ENCODE measurements around the gene CAV2.

CAV2 gene

GRCh38 chr7:116549370-116549769 lies 49.8 kb downstream of the CAV2 start:
- H3K4me3 ChIP-seq (ENCODE audit: low read length), result no peak overlapping the region
- peaks cover 95% of the 10 kb centered on the region for H3K36me3 ChIP-seq (ENCODE audit: insufficient read depth, low read length)
- H3K27me3 ChIP-seq (ENCODE audit: control insufficient read depth, insufficient read depth, low read length), result no peaks in the 10 kb centered on the region
- H3K9ac ChIP-seq (ENCODE audit: low read depth, low read length), result no peak overlapping the region
- H3K4me1 ChIP-seq (ENCODE audit: control insufficient read depth, insufficient read depth, low read length), result peaks cover 81% of the 10 kb centered on the region
- H3K4me2 ChIP-seq (ENCODE audit: low read length), result no peak overlapping the region
- no peaks in the 10 kb centered on the region for H3K9me3 ChIP-seq (replicated peaks; ENCODE audit: low read length)

- no peak overlapping the region for H3K4me2 ChIP-seq (ENCODE audit: low read length)
- H3K9ac ChIP-seq (ENCODE audit: low read depth, low read length), result no peak overlapping the region
- no peak overlapping the region for H3K4me3 ChIP-seq (ENCODE audit: low read length)
- H3K4me1 ChIP-seq (ENCODE audit: control insufficient read depth, insufficient read depth, low read length), result peaks cover 76% of the 10 kb centered on the region
- no peaks in the 10 kb centered on the region for H3K9me3 ChIP-seq (replicated peaks; ENCODE audit: low read length)
- H3K27me3 ChIP-seq (ENCODE audit: control insufficient read depth, insufficient read depth, low read length), result no peaks in the 10 kb centered on the region
- H3K36me3 ChIP-seq (ENCODE audit: insufficient read depth, low read length), result peaks cover 93% of the 10 kb centered on the region
Observed at GRCh38 chr7:116551692-116552091, 52.2 kb downstream of the CAV2 start.

- H3K27me3 ChIP-seq (ENCODE audit: control insufficient read depth, insufficient read depth, low read length), result no peaks in the 10 kb centered on the region
- no peak overlapping the region for H3K4me2 ChIP-seq (ENCODE audit: low read length)
- peaks cover 75% of the 10 kb centered on the region for H3K4me1 ChIP-seq (ENCODE audit: control insufficient read depth, insufficient read depth, low read length)
- H3K9ac ChIP-seq (ENCODE audit: low read depth, low read length), result no peak overlapping the region
- H3K9me3 ChIP-seq (replicated peaks; ENCODE audit: low read length), result no peaks in the 10 kb centered on the region
- no peak overlapping the region for H3K4me3 ChIP-seq (ENCODE audit: low read length)
- peaks cover 94% of the 10 kb centered on the region for H3K36me3 ChIP-seq (ENCODE audit: insufficient read depth, low read length)
Observed at GRCh38 chr7:116552602-116553001, 53.1 kb downstream of the CAV2 start.

- H3K4me1 ChIP-seq (ENCODE audit: control insufficient read depth, insufficient read depth, low read length), result peaks cover 67% of the 10 kb centered on the region
- H3K36me3 ChIP-seq (ENCODE audit: insufficient read depth, low read length), result peaks cover 94% of the 10 kb centered on the region
- H3K9ac ChIP-seq (ENCODE audit: low read depth, low read length), result no peak overlapping the region
- H3K4me3 ChIP-seq (ENCODE audit: low read length), result no peak overlapping the region
- peak overlapping the region; percentile 12 for H3K4me2 ChIP-seq (ENCODE audit: low read length)
- no peaks in the 10 kb centered on the region for H3K9me3 ChIP-seq (replicated peaks; ENCODE audit: low read length)
- H3K27me3 ChIP-seq (ENCODE audit: control insufficient read depth, insufficient read depth, low read length), result no peaks in the 10 kb centered on the region
Observed at GRCh38 chr7:116553168-116553964, 53.8 kb downstream of the CAV2 start.

GRCh38 chr7:116554436-116554835 lies 54.9 kb downstream of the CAV2 start:
- H3K4me2 ChIP-seq (ENCODE audit: low read length), result no peak overlapping the region
- H3K4me1 ChIP-seq (ENCODE audit: control insufficient read depth, insufficient read depth, low read length), result peaks cover 70% of the 10 kb centered on the region
- H3K36me3 ChIP-seq (ENCODE audit: insufficient read depth, low read length), result peaks cover 94% of the 10 kb centered on the region
- no peaks in the 10 kb centered on the region for H3K9me3 ChIP-seq (replicated peaks; ENCODE audit: low read length)
- no peak overlapping the region for H3K9ac ChIP-seq (ENCODE audit: low read depth, low read length)
- no peak overlapping the region for H3K4me3 ChIP-seq (ENCODE audit: low read length)
- no peaks in the 10 kb centered on the region for H3K27me3 ChIP-seq (ENCODE audit: control insufficient read depth, insufficient read depth, low read length)

GRCh38 chr7:116554911-116555310 lies 55.4 kb downstream of the CAV2 start:
- Histone ChIP-seq H3K9ac (ENCODE audit: low read depth, low read length) (no peak overlapping the region), H3K4me3 (ENCODE audit: low read length) (no peak overlapping the region), H3K36me3 (ENCODE audit: insufficient read depth, low read length) (peaks cover 94% of the 10 kb centered on the region), H3K9me3 (replicated peaks; ENCODE audit: low read length) (no peaks in the 10 kb centered on the region), H3K27me3 (ENCODE audit: control insufficient read depth, insufficient read depth, low read length) (no peaks in the 10 kb centered on the region), H3K4me2 (ENCODE audit: low read length) (no peak overlapping the region), H3K4me1 (ENCODE audit: control insufficient read depth, insufficient read depth, low read length) (peaks cover 71% of the 10 kb centered on the region)

- Histone ChIP-seq H3K9ac (ENCODE audit: low read depth, low read length) (no peak overlapping the region), H3K4me2 (ENCODE audit: low read length) (no peak overlapping the region), H3K9me3 (replicated peaks; ENCODE audit: low read length) (no peaks in the 10 kb centered on the region), H3K36me3 (ENCODE audit: insufficient read depth, low read length) (peaks cover 90% of the 10 kb centered on the region), H3K27me3 (ENCODE audit: control insufficient read depth, insufficient read depth, low read length) (no peaks in the 10 kb centered on the region), H3K4me3 (ENCODE audit: low read length) (no peak overlapping the region), H3K4me1 (ENCODE audit: control insufficient read depth, insufficient read depth, low read length) (peaks cover 67% of the 10 kb centered on the region)
Observed at GRCh38 chr7:116557066-116557585, 57.6 kb downstream of the CAV2 start.

- Histone ChIP-seq H3K4me2 (ENCODE audit: low read length) (no peak overlapping the region), H3K9ac (ENCODE audit: low read depth, low read length) (no peak overlapping the region), H3K9me3 (replicated peaks; ENCODE audit: low read length) (no peaks in the 10 kb centered on the region)
Observed at GRCh38 chr7:116557901-116558300, 58.4 kb downstream of the CAV2 start.

More at GRCh38 chr7:116557901-116558300, 58.4 kb downstream of the CAV2 start:
- Histone ChIP-seq H3K27me3 (ENCODE audit: control insufficient read depth, insufficient read depth, low read length) (no peaks in the 10 kb centered on the region), H3K4me1 (ENCODE audit: control insufficient read depth, insufficient read depth, low read length) (peaks cover 64% of the 10 kb centered on the region), H3K4me3 (ENCODE audit: low read length) (no peak overlapping the region), H3K36me3 (ENCODE audit: insufficient read depth, low read length) (peaks cover 83% of the 10 kb centered on the region)
